AG04450 (cell line): ENCODE measurements around the gene ABR. TPM values are rescaled to one million over a fixed set of nuclear protein-coding genes. Genes with fewer than 3 reads are reported as not detected.
"Not testable (repeated sequence)": the region's sequence is repeated elsewhere in the genome, so short reads cannot be mapped to it uniquely, and the experiment has no call there.

Experiments used
- CTCF ChIA-PET: fragments of 300-600, 350-600 bp; formaldehyde crosslinking; extraction: SDS; loops from one replicate; lab custom pipeline; 2022; ENCODE audit warnings: antibody characterized with exemption, inconsistent platforms; lab: Charles Lee
- POLR2A ChIA-PET: fragments of 350-600 bp; formaldehyde crosslinking; extraction: SDS; loops from one replicate; lab custom pipeline; 2021; ENCODE audit warnings: antibody characterized with exemption, inconsistent platforms; lab: Yijun Ruan, JAX
- DNase-seq: peaks from one replicate; pipeline ENCODE4 v3.0.0-alpha.2; 2011; ENCODE audit warnings: low read depth, low spot score
- H3K27ac ChIP-seq: one replicate; pipeline ENCODE4 v1.5.1; 2012; ENCODE audit warnings: low read depth, low read length, control low read depth
- H3K27me3 ChIP-seq: one replicate; pipeline ENCODE4 v1.6.0; 2012; ENCODE audit warnings: low read length; ENCODE audit not compliant: control insufficient read depth, insufficient read depth
- H3K4me3 ChIP-seq: 2 replicates; pipeline ENCODE4 v1.5.1; 2011; ENCODE audit warnings: mild to moderate bottlenecking, low read depth, low read length, control low read depth
- H3K9me3 ChIP-seq: 2 replicates; pipeline ENCODE4 v1.5.1; 2012; ENCODE audit warnings: low read length; ENCODE audit not compliant: control insufficient read depth, insufficient read depth
- polyA plus RNA-seq: library from polyadenylated mRNA; depleted of rRNA; stranded (reverse); fragments of >200 nt; gene quantifications from 2 replicates; pipeline ENCODE4 v1.2.3, GENCODE V29; 2011
- TF ChIP-seq, protein P1 (sequence below): IDR thresholded peaks from 2 replicates; pipeline ENCODE4 v1.5.1; 2011; ENCODE audit warnings: low read depth, low read length, control low read depth, inconsistent platforms

The ABR gene
- polyA plus RNA-seq, 1 experiment = 64.3 TPM

DNA sequence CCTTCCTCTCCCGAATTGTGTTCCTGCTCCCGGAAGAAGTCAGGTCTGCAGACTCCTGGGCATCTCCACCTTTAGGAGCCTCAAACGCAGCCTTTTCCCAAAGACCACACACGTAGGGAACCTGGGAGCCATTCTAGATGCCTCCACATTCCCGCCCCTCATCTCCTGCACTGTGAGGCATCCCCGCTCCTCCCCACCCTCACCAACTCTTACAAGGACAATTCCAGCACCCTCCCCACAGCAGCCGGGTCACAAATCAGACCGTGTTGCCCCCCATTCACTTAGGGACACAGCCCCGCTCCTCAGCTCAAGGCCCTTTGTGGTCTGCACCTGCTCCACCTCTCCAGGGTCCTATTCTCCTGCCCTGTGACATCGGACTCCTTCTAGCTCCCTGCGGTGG, 49.6 kb downstream of the ABR start:
- TF ChIP-seq, protein P1, sequence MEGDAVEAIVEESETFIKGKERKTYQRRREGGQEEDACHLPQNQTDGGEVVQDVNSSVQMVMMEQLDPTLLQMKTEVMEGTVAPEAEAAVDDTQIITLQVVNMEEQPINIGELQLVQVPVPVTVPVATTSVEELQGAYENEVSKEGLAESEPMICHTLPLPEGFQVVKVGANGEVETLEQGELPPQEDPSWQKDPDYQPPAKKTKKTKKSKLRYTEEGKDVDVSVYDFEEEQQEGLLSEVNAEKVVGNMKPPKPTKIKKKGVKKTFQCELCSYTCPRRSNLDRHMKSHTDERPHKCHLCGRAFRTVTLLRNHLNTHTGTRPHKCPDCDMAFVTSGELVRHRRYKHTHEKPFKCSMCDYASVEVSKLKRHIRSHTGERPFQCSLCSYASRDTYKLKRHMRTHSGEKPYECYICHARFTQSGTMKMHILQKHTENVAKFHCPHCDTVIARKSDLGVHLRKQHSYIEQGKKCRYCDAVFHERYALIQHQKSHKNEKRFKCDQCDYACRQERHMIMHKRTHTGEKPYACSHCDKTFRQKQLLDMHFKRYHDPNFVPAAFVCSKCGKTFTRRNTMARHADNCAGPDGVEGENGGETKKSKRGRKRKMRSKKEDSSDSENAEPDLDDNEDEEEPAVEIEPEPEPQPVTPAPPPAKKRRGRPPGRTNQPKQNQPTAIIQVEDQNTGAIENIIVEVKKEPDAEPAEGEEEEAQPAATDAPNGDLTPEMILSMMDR = no peak
- no peak for DNase-seq
- Histone ChIP-seq H3K27me3 (no peaks in the 10 kb centered on the region), H3K4me3 (no peak overlapping the region), H3K27ac (no peak overlapping the region), H3K9me3 (peaks cover 9% of the 10 kb centered on the region)
- CTCF ChIA-PET = interaction anchor here (1.1 kb wide), 1 partner anchor 18 kb away, joined by 3 read pairs; no protein-coding TSS in a partner anchor
- POLR2A ChIA-PET = no interaction called here

DNA sequence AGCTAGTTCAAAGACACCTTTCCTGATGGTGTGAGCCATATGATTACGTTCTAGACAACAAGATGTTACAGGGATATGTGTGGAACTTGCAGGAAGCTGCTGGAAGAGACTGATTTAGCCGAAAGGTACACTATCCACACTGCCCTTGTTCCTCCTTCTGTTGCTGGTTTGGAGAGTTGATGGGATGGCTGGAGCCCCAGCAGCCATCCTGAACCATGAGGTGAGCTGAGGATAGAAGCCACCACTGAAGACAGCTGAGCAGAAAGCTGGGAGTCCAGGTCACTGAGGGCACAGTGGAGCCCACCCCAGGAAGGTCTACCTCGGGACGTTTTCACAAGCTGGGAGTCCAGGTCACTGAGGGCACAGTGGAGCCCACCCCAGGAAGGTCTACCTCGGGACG, 51.3 kb downstream of the ABR start:
- H3K9me3 ChIP-seq, DNase-seq, H3K27ac ChIP-seq, CTCF ChIA-PET, H3K27me3 ChIP-seq, POLR2A ChIA-PET, H3K4me3 ChIP-seq: not testable (repeated sequence)

DNA sequence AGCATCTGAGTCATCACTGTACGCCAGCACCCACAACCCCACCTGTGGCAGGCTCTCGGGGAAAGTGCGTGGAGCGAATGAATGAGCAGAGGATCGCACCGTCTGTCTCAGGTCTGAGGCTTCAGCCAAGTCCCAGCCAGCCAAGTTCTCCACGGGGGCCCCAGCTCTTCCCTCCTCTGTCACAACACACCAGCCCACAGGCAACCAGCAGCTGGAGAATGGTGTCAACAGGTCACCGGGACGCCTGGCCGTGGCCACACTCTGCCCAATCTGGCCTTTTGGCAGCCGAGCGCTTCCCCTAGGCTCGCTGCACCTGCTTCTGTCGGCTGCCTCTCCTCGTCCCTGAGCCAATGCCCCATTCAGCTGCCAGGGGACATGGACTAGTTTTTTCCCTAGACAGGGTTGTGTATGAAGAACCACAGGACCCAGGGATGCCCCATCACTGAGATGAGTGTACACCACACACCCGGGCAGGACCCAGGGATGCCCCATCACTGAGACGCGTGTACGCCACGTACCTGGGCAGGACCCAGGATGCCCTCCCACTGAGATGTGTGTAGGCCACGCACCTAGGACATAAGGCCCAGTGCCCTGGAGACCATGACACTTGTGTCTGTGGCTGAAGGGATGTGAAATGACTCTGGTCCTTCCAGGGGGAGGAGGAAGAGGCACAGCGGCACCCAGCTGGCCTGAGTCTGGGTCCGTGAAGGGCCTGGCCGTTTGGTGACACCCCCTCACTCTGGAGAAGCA, 52.8 kb downstream of the ABR start:
- TF ChIP-seq, protein P1 = no peak
- CTCF ChIA-PET = interaction anchor here (1.6 kb wide), 1 partner anchor 61 kb away, joined by 5 read pairs; no protein-coding TSS in a partner anchor
- no peak overlapping the region for H3K4me3 ChIP-seq

DNA sequence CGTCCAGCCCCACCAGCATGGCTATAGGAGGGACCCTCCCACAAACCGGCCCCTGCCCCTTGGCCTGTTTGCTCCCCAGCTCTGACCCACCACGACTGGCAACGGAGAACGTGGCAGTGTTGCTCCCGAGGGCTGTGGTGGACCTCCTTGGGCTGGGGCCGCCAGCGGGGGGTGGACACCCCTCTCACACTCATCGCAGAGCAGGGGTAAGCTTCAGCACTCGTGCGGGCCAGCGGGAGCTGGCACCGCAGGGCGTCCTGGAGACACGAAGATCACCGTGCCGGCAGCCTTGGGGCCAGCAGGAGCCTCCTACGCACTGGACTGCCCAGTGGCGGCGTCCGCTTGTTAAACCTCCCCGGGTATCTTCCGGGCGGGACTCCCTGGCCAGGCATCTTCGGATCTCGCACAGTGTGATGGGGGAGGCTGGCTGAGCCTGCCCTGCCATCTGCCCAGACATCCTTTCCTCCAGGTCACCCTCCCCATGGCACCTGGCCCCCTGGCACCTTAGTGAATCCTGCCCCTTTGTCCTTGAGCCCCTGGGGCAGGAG, 53.5 kb downstream of the ABR start:
- ChIA-PET POLR2A (no interaction called here), CTCF (interaction anchor here (1.6 kb wide), 1 partner anchor 61 kb away, joined by 5 read pairs; no protein-coding TSS in a partner anchor)
- no peak for DNase-seq
- Histone ChIP-seq H3K9me3 (peaks cover 9% of the 10 kb centered on the region), H3K4me3 (no peak overlapping the region), H3K27ac (no peak overlapping the region), H3K27me3 (no peaks in the 10 kb centered on the region)
- TF ChIP-seq, protein P1 = no peak

More for the DNA sequence above, 52.8 kb downstream of the ABR start:
- no peak overlapping the region for H3K27ac ChIP-seq
- DNase-seq = no peak
- no peaks in the 10 kb centered on the region for H3K27me3 ChIP-seq
- POLR2A ChIA-PET = no interaction called here
- H3K9me3 ChIP-seq = peaks cover 9% of the 10 kb centered on the region

DNA sequence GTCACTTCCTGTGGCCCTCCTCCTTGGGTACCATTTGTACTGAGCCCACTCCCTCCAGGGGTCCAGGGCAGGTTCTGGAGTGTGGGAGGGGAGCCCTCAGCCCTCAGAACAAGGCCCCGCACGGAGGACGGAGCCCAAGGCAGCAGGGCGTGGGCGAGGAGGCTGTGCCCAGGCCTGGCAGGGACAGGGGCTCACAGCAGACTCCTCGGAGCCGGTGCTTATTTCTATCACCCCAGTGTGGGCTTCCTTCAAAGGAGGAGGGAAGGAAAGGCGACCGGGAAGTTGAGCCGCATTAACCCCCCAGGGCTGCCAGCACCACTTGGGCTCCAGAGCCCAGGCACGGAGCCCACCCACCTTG, 54.0 kb downstream of the ABR start:
- Histone ChIP-seq H3K27me3 (no peaks in the 10 kb centered on the region), H3K27ac (no peak overlapping the region), H3K4me3 (no peak overlapping the region), H3K9me3 (peaks cover 9% of the 10 kb centered on the region)
- TF ChIP-seq, protein P1 = no peak
- CTCF ChIA-PET = interaction anchor here (1.6 kb wide), 1 partner anchor 62 kb away, joined by 5 read pairs; no protein-coding TSS in a partner anchor
- POLR2A ChIA-PET = interaction anchor here (1.5 kb wide), 1 partner anchor 13 kb away, joined by 3 read pairs; no protein-coding TSS in a partner anchor
- DNase-seq = no peak
